Endodermal cell (in vitro differentiated cells): ENCODE data around the gene SPARCL1. TPM values are rescaled to one million over a fixed set of nuclear protein-coding genes. Genes with fewer than 3 reads are reported as not detected.
A peak's percentile ranks its signal among the peaks of the same experiment; 100 is the strongest.

Experiments
- DNase-seq: peaks from one replicate; pipeline ENCODE4 v3.0.0-alpha.2; 2017
- H3K27ac ChIP-seq: 2 replicates; pipeline ENCODE4 v1.5.1; 2013; ENCODE audit warnings: mild to moderate bottlenecking, low read depth, low read length, moderate library complexity
- H3K27me3 ChIP-seq: 2 replicates; pipeline ENCODE4 v1.6.1; 2013; ENCODE audit warnings: mild to moderate bottlenecking, low read length, moderate library complexity; ENCODE audit not compliant: insufficient read depth, control insufficient read depth, poor library complexity, severe bottlenecking
- H3K36me3 ChIP-seq: 2 replicates; pipeline ENCODE4 v1.7.0; 2013; ENCODE audit warnings: mild to moderate bottlenecking, low read length, moderate library complexity; ENCODE audit not compliant: control insufficient read depth, insufficient read depth
- H3K4me1 ChIP-seq: one replicate; pipeline ENCODE4 v1.7.0; 2013; ENCODE audit warnings: low read length; ENCODE audit not compliant: control insufficient read depth, insufficient read depth
- H3K4me3 ChIP-seq: 2 replicates; pipeline ENCODE4 v1.5.1; 2013; ENCODE audit warnings: mild to moderate bottlenecking, low read length, moderate library complexity
- H3K9ac ChIP-seq: 2 replicates; pipeline ENCODE4 v1.6.1; 2013; ENCODE audit warnings: mild to moderate bottlenecking, low read length, moderate library complexity; ENCODE audit not compliant: poor library complexity, severe bottlenecking; ENCODE audit errors: extremely low read depth
- H3K9me3 ChIP-seq: 2 replicates; pipeline ENCODE4 v1.6.1; 2013; ENCODE audit warnings: mild to moderate bottlenecking, low read length, moderate library complexity; ENCODE audit not compliant: control insufficient read depth
- H3K27ac Mint-ChIP-seq: 2 replicates; pipeline ENCODE4 v1.8.0; 2020; ENCODE audit warnings: mixed read lengths
- H3K27me3 Mint-ChIP-seq: 2 replicates; pipeline ENCODE4 v1.8.0; 2021; ENCODE audit warnings: mild to moderate bottlenecking, mixed read lengths; ENCODE audit not compliant: insufficient read depth
- H3K36me3 Mint-ChIP-seq: 2 replicates; pipeline ENCODE4 v1.8.0; 2020; ENCODE audit warnings: low read depth, mixed read lengths
- H3K4me1 Mint-ChIP-seq: 2 replicates; pipeline ENCODE4 v1.8.0; 2020; ENCODE audit warnings: mixed read lengths
- H3K4me3 Mint-ChIP-seq: 2 replicates; pipeline ENCODE4 v1.8.0; 2020; ENCODE audit warnings: mild to moderate bottlenecking, moderate library complexity, mixed read lengths
- H3K9me3 Mint-ChIP-seq: 2 replicates; pipeline ENCODE4 v1.8.0; 2020; ENCODE audit warnings: mild to moderate bottlenecking, mixed read lengths
- WGBS, 2 experiments: methylation state at CpG; one replicate each; pipeline versions ENCODE4 v1.1.5 to v1.1.7; 2013; ENCODE audit warnings: missing lambda C conversion rate in 2 of 2, mixed read lengths in 1 of 2; ENCODE audit not compliant: insufficient coverage in 1 of 2, insufficient read length in 1 of 2; 5-methylcytosine and 5-hydroxymethylcytosine counted together
- total RNA-seq, 2 donors: library from RNA; stranded (reverse); fragmentation: NEBNext Ultra II Directional in 1 of 2; extraction: Animal tissue kit (Norgen Biotek cat#: 25700) in 1 of 2; gene quantifications; 2 replicates in 1 of 2; 3 replicates in 1 of 2; pipeline ENCODE4 v1.2.1, GENCODE V29; 2021
- TF ChIP-seq, protein P1 (sequence below): fragments of 200-600 bp; sonication (generic); conservative IDR thresholded peaks from 2 replicates; pipeline ENCODE4 v1.5.0; 2021; ENCODE audit warnings: antibody characterized with exemption, mild to moderate bottlenecking

Gene SPARCL1
- total RNA-seq, 2 donors from 2014 or later: 0.26 to 1.0 TPM

DNA sequence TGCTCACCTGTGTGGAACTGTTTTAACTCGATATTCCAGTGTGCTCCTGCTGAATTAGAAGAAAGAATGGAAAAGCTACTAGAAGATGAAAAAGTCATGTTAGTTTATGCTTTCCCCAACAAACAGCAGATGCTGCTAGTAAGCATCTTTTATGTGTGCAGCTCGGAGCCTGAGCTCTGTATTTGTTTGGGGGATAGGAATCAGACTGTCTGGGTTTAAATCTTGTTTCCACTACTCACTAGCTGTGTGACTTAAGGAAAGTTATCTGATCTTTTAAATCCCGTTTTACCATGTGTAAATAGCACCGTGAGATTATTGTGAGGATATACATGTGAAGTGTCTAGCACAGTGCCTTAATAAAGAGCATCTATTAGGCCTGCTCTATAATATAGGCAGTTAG lies 24.0 kb upstream of the SPARCL1 start:
- no peaks in the 10 kb centered on the region for H3K4me1 ChIP-seq
- no peaks in the 10 kb centered on the region for H3K36me3 ChIP-seq
- no peaks in the 10 kb centered on the region for H3K27me3 ChIP-seq
- Mint-ChIP-seq H3K4me1 (peaks cover 16% of the 10 kb centered on the region), H3K4me3 (no peak overlapping the region), H3K9me3 (no peaks in the 10 kb centered on the region), H3K27ac (no peak overlapping the region), H3K36me3 (no peaks in the 10 kb centered on the region), H3K27me3 (no peaks in the 10 kb centered on the region)
- no peaks in the 10 kb centered on the region for H3K9me3 ChIP-seq
- TF ChIP-seq, protein P1, sequence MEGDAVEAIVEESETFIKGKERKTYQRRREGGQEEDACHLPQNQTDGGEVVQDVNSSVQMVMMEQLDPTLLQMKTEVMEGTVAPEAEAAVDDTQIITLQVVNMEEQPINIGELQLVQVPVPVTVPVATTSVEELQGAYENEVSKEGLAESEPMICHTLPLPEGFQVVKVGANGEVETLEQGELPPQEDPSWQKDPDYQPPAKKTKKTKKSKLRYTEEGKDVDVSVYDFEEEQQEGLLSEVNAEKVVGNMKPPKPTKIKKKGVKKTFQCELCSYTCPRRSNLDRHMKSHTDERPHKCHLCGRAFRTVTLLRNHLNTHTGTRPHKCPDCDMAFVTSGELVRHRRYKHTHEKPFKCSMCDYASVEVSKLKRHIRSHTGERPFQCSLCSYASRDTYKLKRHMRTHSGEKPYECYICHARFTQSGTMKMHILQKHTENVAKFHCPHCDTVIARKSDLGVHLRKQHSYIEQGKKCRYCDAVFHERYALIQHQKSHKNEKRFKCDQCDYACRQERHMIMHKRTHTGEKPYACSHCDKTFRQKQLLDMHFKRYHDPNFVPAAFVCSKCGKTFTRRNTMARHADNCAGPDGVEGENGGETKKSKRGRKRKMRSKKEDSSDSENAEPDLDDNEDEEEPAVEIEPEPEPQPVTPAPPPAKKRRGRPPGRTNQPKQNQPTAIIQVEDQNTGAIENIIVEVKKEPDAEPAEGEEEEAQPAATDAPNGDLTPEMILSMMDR: no peak
- 87 to 100% methylated on average over 2 to 4 of the region's 4 CpGs for WGBS, 2 experiments
- no peak for DNase-seq
- H3K4me3 ChIP-seq: no peak overlapping the region
- no peak overlapping the region for H3K9ac ChIP-seq
- no peak overlapping the region for H3K27ac ChIP-seq

DNA sequence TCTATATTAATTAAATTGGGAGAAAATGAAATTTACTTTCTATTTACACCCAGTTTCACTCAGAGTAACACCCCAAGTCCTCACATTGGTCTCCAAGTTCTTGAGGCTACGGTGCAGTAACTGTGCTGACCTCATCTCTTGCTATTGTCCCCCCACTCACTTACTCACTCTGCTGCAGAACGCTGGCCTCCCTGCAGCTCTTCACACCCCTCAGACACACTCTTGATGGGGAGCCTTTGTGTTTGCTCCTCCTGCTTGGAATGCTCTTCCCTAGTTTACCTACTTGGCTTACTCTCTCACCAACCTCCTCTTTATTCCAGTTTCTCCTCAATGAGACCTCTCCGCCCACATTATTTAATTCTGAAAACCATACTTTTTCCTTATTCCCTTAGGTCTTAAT lies 22.2 kb upstream of the SPARCL1 start:
- Histone ChIP-seq H3K4me3 (no peak overlapping the region), H3K9me3 (no peaks in the 10 kb centered on the region), H3K4me1 (no peaks in the 10 kb centered on the region), H3K27me3 (no peaks in the 10 kb centered on the region), H3K9ac (no peak overlapping the region), H3K27ac (no peak overlapping the region), H3K36me3 (no peaks in the 10 kb centered on the region)
- Mint-ChIP-seq H3K27ac (peak overlapping the region; percentile 24), H3K9me3 (no peaks in the 10 kb centered on the region), H3K36me3 (no peaks in the 10 kb centered on the region), H3K4me3 (no peak overlapping the region), H3K4me1 (peaks cover 16% of the 10 kb centered on the region), H3K27me3 (no peaks in the 10 kb centered on the region)
- peak; percentile 65 for DNase-seq
- TF ChIP-seq, protein P1: no peak
- 51 to 54% methylated on average over 3 of the region's 3 CpGs for WGBS, 2 experiments

DNA sequence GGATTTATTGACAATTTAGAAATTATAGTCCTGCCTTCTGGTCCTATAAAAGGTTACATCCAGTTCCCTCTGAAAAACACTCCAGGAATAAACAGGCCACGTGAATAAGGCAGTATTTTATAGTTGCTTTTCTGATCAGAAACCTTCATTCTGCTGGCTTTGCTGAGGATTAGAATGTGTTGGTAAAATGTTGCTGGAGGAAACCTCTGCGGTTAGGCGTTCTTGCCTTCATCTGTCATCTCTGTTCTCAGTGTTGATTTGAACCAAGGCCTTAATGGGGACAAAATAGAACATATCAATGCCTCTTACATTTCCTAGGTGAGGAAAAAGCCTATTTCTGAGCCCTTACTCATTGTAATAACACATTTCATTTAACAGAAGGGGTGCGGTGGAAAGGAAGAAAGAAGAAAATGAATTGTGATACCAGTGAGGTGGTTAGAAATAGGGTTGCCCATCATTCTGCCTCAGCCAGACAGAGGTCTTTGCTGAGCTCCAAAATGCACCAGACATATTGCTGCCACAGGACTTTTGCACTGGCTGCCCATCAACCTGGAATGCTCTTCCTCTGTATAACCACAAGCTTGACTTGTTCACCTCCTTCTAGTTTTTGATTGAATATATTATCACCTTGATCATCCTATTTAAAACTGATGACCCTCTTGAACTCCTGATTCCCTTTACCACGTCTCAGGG lies 18.0 kb upstream of the SPARCL1 start:
- Mint-ChIP-seq H3K9me3 (no peaks in the 10 kb centered on the region), H3K4me1 (peaks cover 8% of the 10 kb centered on the region), H3K27me3 (no peaks in the 10 kb centered on the region), H3K36me3 (no peaks in the 10 kb centered on the region), H3K27ac (no peak overlapping the region), H3K4me3 (no peak overlapping the region)
- Histone ChIP-seq H3K4me1 (no peaks in the 10 kb centered on the region), H3K27me3 (no peaks in the 10 kb centered on the region), H3K4me3 (no peak overlapping the region), H3K9ac (no peak overlapping the region), H3K36me3 (no peaks in the 10 kb centered on the region), H3K9me3 (no peaks in the 10 kb centered on the region), H3K27ac (no peak overlapping the region)
- TF ChIP-seq, protein P1: no peak
- DNase-seq: no peak
- WGBS, 2 experiments: 50 to 58% methylated on average over 2 to 5 of the region's 5 CpGs
